Right lobe of liver (tissue), 4 donors: ENCODE results near the gene HDAC4.

Experiments used
- CTCF ChIP-seq, 4 donors: fragments of 200-600 bp in 3 of 4; fragments of 450-650 bp in 1 of 4; IDR thresholded peaks; one replicate each; pipeline versions ENCODE4 v1.5.1 to v1.8.0; 2016 to 2022; ENCODE audit warnings: antibody characterized with exemption in 4 of 4, mild to moderate bottlenecking in 2 of 4
- POLR2A ChIP-seq: fragments of 450-650 bp; IDR thresholded peaks from one replicate; pipeline ENCODE4 v1.6.1; 2017; ENCODE audit warnings: antibody characterized with exemption, mild to moderate bottlenecking
- donor health status: DM: no; HTN: no; CAD: no.
- donor health status: DM: no; HTN: no; CAD: no.
- donor health status: DM: no; HTN: yes; CAD: no.

GRCh38 chr2:239318151-239318611 lies 82.6 kb downstream of the HDAC4 start:
- TF ChIP-seq CTCF (IDR thresholded peaks at IDR 0.05) (no peak), POLR2A (no peak)
